OCI-LY3 (cell line): ENCODE results near the gene C12orf54.

Source experiments
- EZH2phosphoT487 ChIP-seq: fragments of 200-600 bp; shearing (Covaris generic); IDR thresholded peaks from 2 replicates; pipeline ENCODE4 v1.6.1; 2018; ENCODE audit warnings: antibody characterized with exemption, mixed run types, low read depth
- TF ChIP-seq, protein P1 (sequence below): fragments of 200-600, 300-600 bp; sonication (generic); IDR thresholded peaks from 2 replicates; pipeline ENCODE4 v1.5.1; 2014; ENCODE audit warnings: antibody characterized with exemption, low read length, low read depth

DNA sequence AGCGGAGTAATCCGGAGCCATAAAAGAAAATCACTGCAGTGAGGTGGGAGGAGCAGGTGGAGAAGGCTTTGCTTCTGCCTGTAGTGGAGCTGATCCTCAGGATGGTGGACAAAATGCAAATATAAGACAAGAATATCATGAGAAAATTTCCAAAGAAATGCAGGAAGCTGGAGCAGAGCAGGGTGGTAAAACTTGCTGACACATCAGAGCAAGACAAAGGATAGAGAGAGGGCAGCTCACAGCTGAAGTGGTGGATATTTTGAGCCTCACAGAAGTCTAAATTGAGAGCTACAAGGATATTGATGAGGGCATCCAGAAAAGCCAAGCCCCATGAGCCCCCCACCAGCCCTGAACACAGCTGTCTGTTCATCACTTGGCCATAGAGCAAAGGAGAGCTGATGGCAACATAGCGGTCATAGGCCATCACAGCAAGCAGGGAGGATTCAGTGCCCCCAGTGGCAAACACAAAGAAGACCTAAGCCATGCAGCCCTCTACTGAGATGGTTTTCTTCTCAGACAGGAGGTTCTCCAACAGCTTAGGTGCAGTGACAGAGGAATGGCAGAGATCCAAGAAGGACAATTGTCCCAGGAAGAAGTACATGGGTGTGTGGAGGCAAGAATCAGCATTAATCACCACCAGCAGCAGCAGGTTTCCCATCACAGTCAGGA is 40.0 kb upstream of the C12orf54 start:
- TF ChIP-seq, protein P1, sequence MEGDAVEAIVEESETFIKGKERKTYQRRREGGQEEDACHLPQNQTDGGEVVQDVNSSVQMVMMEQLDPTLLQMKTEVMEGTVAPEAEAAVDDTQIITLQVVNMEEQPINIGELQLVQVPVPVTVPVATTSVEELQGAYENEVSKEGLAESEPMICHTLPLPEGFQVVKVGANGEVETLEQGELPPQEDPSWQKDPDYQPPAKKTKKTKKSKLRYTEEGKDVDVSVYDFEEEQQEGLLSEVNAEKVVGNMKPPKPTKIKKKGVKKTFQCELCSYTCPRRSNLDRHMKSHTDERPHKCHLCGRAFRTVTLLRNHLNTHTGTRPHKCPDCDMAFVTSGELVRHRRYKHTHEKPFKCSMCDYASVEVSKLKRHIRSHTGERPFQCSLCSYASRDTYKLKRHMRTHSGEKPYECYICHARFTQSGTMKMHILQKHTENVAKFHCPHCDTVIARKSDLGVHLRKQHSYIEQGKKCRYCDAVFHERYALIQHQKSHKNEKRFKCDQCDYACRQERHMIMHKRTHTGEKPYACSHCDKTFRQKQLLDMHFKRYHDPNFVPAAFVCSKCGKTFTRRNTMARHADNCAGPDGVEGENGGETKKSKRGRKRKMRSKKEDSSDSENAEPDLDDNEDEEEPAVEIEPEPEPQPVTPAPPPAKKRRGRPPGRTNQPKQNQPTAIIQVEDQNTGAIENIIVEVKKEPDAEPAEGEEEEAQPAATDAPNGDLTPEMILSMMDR = 0 out of 2 replicates have a peak, but pooled peaks have one; percentile 6
- TF ChIP-seq EZH2phosphoT487 = no peak
